Retinal pigment epithelial cell (primary cell): ENCODE results near the gene MPHOSPH9.
"Not testable (repeated sequence)": the region's sequence is repeated elsewhere in the genome, so short reads cannot be mapped to it uniquely, and the experiment has no call there.

Source experiments
- DNase-seq: peaks from one replicate; pipeline ENCODE4 v3.0.0-alpha.2; 2010; ENCODE audit warnings: low read depth
- H3K4me3 ChIP-seq: 2 replicates; pipeline ENCODE4 v1.5.1; 2011; ENCODE audit warnings: mild to moderate bottlenecking, low read length, control low read depth, moderate library complexity
- TF ChIP-seq, protein P1 (sequence below): conservative IDR thresholded peaks from 2 replicates; pipeline ENCODE4 v1.5.1; 2011; ENCODE audit warnings: low read depth, low read length, control low read depth, inconsistent platforms

Gene MPHOSPH9

DNA sequence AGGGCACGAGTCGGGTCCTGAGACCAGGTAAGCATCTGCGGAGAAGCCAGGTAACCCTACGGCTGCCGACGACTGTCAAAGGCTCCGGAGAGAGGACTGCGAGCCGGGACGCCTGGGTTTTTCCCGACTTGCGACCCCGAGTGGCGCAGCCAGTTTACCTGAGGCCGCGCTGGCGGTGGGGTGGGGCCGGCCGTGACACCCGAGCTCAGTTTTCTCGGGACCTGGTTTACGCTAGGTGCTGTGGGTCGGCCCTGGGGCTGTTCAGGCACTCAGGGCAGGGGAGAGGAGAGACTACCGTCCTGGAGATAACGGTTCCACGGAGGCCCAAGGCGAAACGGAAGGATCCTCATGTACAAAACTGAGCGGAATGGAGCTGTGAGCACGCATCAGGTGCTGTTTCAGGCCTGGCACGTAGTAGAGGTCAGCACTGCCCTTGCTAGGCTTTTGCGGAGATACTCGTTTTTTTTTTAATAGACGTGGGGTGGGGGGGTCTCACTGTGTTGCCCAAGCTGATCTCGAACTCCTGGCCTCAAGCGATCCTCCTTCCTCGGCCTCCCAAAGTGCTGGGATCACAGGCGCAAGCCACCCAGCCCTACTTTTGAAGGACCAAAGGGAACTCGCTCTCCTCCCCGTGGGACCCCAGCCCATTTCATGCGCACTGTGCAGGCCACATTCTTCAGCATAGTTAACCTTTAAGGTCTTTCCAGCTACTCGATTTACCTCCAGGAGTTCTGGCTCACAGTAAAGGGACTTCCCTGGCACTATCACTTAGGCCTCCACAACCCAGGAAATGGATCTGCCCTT, 766 bp upstream of the MPHOSPH9 start:
- H3K4me3 ChIP-seq, result peak overlapping the region; percentile 95
- no peak for DNase-seq
- TF ChIP-seq, protein P1, sequence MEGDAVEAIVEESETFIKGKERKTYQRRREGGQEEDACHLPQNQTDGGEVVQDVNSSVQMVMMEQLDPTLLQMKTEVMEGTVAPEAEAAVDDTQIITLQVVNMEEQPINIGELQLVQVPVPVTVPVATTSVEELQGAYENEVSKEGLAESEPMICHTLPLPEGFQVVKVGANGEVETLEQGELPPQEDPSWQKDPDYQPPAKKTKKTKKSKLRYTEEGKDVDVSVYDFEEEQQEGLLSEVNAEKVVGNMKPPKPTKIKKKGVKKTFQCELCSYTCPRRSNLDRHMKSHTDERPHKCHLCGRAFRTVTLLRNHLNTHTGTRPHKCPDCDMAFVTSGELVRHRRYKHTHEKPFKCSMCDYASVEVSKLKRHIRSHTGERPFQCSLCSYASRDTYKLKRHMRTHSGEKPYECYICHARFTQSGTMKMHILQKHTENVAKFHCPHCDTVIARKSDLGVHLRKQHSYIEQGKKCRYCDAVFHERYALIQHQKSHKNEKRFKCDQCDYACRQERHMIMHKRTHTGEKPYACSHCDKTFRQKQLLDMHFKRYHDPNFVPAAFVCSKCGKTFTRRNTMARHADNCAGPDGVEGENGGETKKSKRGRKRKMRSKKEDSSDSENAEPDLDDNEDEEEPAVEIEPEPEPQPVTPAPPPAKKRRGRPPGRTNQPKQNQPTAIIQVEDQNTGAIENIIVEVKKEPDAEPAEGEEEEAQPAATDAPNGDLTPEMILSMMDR, result peak; percentile 14

DNA sequence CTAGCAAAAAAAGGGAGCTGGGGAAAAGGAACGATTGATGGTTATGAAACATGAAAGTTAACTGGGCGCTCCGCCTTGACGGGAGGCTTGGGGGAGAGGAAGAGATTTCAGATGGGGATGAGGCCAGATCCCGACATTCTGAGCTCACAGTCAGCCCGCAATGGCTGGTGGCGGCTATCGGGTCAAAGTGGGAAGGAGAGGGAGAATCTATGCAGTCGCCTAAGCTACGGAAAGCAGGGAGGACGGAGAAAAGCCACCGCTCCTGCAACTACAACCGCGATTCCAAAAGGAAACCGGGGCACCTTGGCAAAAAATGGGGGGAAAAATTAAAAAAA, 502 bp downstream of the MPHOSPH9 start:
- peak overlapping the region; percentile 95 for H3K4me3 ChIP-seq
- no peak for DNase-seq
- TF ChIP-seq, protein P1, result no peak

DNA sequence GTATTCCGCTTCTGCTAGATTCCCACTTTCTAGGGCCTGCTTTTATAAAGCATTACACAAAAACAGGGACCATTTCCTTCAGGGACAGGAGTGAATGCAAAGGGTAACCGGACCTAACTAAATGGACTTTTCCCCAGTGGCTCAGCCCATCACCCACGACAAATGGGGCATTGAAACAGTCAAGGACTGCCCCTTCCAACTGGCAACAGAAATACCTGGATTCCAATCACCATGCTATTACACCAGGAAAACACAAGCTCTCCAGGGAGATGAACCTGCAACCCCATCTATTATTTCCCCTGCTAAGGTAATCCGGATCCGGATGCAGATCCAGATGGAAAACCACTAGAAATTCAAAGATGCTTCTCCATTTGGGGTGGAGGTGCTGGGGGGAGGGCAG, 1.0 kb downstream of the MPHOSPH9 start:
- no peak for DNase-seq
- TF ChIP-seq, protein P1, result no peak
- peak overlapping the region; percentile 95 for H3K4me3 ChIP-seq

DNA sequence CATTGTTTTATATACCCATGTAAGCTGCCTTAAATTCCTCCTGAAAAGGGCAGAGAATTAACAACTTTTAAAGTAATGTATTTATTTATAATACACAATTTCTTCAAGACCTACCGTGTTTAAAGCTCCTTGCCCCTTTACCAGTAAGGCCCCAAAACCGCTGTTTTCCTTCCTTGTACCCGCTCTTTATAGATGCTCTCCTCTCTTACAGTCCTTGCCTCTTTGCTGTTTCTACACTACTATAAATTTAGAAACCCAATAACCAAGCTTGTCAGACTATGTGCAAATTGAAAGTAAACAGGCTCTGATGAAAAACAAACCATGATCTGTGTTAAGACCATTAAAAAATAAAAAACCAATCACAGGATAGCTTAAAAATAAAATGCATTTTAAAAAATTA, 3.9 kb downstream of the MPHOSPH9 start:
- DNase-seq, result no peak
- H3K4me3 ChIP-seq, result no peak overlapping the region
- TF ChIP-seq, protein P1, result no peak

DNA sequence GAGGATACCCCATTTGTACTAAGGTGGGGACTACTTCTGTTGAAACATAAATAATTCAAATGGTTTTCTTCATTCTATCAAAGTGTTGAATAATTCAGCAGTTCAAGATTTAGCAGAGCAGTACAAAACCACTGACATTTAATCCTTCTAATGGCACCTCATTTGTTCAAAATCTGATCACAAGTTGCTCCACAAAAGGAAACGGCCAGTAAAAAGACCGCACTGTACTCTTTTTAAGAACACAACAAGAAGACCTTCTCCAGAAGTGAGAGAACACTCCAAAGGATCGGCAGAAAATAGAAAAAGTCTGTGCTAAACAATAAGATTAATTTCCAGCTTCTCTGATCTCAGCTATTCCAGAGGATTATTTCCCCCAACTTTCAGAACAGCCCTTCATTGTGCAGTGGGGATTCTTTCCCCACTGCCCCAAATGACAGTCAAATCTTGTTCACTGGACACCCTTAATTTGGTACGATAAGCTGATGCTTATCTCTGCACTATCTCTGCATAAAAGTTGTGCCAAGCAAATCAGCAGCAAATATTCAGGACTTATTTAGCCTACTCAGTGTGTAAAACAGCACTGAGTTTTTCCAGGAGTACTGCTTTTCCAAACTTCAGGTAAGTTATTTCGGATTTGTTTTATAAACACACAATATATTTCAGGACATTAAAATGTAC, 5.2 kb downstream of the MPHOSPH9 start:
- no peak overlapping the region for H3K4me3 ChIP-seq
- TF ChIP-seq, protein P1, result no peak
- no peak for DNase-seq

DNA sequence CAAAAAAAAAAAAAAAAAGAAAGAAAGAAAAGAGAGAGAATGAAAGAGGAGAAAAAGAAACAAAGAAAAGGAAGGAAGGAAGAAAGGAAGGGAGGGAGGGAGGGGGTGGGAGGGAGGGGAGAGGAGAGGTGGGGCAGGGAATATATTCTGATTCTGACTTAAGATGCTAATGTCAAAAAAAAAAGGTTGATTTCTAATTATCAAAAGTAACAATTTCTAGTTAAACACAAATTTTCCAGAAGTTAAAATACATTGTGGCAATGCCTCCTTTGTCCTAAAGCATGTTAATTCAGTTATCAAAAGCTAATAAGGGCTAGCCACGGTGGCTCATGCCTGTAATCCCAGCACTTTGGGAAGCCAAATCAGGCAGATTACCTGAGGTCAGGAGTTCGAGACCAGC, 7.5 kb downstream of the MPHOSPH9 start:
- TF ChIP-seq, protein P1, result no peak
- no peak overlapping the region for H3K4me3 ChIP-seq
- DNase-seq, result no peak

DNA sequence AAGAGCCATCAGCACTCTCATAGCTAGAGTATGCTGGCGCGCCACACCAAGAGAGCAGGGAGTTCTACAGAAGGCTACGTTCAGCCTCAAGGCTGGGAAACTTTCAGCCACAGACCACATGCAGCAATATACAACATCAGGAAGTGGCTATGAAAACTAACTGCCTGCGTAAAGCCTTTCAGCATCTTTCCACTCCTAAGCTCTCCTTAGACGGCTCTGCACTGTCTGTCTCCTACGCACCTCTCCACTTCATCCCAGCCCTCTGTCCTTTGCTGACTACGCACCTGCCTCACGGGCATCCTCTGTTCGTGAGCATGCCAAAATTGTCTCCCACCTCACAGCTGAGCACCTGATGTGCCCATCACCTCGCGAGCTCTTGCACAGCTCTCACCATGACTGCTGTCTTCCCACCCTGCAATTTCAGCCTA, 9.7 kb downstream of the MPHOSPH9 start:
- no peak overlapping the region for H3K4me3 ChIP-seq
- TF ChIP-seq, protein P1, result no peak
- DNase-seq, result no peak

DNA sequence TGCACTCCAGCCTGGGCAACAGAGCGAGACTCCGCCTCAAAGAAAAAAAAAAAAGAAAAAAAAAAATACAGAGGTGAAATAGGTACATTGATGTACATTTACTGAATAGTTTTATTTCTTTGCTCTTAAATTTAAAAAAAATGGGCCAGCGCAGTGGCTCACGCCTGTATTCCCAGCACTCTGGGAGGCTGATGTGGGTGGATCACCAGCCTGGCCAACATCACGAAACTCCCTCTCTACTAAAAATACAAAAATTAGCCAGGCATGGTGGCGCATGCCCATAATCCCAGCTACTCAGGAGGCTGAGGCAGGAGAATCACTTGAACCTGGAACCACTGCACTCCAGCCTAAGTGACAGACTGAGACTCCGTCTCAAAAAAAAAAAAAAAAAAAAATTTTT, 25.1 kb downstream of the MPHOSPH9 start:
- not testable (repeated sequence) for H3K4me3 ChIP-seq, DNase-seq

DNA sequence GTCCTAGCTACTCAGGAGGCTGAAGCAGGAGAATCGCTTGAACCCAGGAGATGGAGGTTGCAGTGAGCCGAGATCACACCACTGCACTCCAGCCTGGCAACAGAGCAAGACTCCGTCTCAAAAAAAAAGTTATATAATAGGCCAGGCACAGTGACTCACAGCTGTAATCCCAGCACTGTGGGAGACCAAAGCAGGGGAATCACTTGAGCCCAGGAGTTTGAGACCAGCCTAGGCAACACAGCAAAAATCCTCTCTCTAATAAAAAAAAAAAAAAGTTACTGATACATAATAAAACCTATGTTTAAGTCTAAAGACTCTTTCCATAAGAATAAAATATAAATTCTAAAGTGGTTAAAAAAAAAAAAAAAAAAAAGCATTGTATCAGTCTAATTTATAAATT, 26.1 kb downstream of the MPHOSPH9 start:
- DNase-seq, H3K4me3 ChIP-seq: not testable (repeated sequence)
